Measurements from ENCODE around the gene FXYD6.

FXYD6 gene

DNA sequence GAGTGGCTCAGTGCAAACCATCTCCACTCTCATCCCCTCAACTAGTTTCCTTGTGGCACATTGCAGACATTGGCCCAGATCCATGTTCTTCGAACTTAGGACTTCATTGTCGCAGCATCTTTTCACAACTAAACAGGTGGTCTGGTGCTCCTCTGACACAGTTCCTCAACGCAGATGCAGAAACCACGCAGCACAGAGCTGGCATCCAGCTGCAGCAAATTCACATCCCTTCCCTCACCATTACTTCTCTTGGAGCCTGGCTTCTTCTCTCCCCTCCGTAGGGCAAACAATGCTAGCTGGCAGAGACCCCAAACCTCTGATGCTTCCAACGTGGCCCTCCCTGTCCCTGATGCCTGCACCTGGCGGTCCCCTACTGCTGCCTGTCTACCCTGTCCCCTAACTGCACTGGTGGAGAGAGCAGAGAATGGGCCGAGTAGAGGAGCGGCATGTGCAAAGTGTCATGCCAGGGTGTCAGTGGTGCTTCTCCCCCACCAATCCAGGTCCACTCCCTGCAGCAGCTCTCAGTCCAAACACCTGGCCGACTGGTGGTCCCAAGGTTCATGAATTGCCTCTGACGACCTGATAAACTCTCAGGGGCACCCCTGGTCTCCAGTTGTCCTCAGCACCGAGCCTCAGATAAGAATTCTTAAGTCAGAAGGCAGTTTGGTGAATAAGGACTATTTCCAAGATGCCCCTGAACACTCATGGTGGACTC lies 34.6 kb upstream of the FXYD6 start:
- no peak for DNase-seq (ENCODE audit: low read depth in 2 of 3, low spot score in 1 of 3)

DNA sequence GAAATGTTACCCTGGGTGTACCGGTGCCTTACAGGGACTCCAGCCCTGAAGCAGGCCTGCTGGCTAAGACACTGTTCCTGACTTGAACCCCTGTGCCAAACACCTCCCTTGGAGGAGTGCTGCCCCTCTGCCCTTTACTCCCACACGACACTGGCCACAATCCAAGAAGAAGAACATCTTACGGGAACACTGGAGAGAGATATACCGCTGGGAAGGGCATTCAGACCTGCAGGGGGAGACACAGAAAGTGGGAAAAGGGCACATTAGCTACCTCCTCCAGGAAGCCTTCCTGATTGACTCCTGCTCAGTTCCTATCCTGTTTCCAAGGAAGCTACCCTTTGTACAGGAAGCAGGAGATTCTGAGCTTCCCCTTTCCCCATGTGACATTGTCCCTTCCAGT lies 34.1 kb upstream of the FXYD6 start:
- no peak for DNase-seq (ENCODE audit: low read depth in 2 of 3, low spot score in 1 of 3)

DNA sequence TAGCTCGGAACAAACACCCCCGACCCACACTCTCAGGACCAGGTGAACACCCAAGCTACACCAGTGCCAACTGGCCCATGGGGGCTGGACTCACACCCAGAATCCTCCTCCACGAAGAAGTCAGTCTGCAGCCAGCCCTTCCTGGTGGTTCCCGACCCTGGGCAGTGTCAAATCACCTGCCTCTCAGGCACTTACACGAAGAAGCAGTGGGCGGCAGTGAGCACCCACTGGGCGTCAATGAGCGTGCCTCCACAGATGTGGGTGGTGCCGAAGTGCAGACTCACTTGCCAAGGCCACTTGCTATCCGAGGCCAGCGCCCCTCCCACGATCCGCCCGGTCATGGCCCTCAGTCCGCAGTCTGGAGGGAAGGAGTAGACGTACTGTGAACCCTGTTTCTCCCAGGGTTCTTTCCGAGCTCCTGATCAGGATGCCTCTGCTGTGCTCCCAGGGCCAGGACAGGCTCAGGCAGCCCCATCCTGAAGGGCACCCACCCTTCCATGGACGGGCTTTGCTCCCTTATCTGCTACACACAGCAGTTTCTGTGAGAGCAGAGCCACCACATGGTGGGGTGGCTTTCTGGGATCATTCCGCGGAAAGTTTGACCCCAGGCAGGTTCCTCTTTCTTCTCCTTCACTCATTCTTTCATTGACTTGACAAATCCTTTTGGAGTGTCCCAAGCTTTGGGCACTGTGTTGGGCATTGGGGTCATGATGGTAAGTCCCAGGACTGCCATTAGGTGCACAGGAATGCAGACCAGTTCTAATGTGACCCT lies 33.3 kb upstream of the FXYD6 start:
- DNase-seq (ENCODE audit: low read depth in 2 of 3, low spot score in 1 of 3) = no peak

DNA sequence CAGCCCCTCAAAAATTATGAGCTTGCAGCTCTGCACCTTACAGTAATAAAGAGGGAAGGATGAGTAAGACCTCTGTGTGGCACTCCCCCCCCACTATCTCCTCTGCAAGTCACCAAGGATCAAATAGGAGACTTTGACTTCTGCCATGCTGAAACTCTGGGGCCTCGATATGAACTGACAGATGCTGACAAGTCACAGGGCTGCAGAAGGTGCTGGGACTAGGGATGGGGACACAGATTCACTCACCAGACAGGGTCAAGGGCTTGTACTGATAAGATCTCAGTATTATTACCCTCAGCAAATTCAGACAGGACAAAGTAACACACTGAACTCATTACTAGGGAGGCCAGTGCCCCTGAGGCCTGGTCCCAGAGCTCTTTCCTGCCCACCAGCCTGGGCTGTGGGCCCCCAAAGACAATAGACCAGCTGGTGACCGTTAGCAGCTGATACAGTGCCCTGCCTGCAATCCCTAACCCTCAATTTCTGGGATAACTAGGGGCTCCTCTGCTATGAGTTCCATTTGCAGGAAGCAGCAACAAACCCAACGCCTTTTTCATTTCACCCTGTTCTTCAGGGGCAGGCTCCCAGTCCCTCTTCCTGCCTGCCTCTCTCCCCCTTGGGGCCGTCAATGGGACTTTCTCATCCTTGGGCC lies 32.6 kb upstream of the FXYD6 start:
- no peak for DNase-seq (ENCODE audit: low read depth in 2 of 3, low spot score in 1 of 3)

DNA sequence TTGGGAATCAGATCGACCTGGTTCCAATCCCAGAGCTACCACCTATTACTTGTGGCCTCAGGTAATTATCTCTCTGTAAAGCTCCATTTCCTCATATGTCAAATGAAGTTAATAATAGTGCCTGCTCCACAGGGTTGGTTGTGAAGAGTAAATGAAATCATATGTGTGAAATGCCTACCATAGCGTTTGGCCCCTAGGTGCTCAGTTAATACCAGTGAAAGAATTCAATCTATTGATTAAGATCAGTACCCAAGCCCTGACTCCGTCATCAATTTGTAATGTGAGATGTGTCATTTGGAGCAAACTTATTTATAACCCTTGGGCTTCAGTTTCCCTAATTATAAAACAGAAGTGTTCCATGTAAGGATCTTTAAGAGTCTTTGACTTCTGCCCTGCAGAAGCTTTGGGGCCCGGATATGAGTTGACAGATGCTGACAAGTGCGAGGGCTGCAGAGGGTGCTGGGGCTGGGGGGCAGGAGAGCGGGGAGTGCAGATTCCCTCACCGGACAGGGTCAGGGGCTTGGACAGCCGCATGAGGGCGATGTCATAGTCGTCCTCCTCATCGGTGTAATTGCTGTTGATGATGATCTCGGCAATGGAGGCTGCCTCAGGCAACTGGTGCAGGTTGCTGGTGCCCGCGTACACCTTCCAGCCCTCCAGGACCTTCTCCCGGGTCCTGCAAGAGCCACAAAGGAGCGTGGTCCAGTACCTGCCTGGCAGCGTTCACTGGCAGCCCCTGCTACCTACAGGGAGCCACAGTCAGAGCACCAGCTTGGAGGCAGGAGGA lies 31.8 kb upstream of the FXYD6 start:
- no peak for DNase-seq (ENCODE audit: low read depth in 2 of 3, low spot score in 1 of 3)

DNA sequence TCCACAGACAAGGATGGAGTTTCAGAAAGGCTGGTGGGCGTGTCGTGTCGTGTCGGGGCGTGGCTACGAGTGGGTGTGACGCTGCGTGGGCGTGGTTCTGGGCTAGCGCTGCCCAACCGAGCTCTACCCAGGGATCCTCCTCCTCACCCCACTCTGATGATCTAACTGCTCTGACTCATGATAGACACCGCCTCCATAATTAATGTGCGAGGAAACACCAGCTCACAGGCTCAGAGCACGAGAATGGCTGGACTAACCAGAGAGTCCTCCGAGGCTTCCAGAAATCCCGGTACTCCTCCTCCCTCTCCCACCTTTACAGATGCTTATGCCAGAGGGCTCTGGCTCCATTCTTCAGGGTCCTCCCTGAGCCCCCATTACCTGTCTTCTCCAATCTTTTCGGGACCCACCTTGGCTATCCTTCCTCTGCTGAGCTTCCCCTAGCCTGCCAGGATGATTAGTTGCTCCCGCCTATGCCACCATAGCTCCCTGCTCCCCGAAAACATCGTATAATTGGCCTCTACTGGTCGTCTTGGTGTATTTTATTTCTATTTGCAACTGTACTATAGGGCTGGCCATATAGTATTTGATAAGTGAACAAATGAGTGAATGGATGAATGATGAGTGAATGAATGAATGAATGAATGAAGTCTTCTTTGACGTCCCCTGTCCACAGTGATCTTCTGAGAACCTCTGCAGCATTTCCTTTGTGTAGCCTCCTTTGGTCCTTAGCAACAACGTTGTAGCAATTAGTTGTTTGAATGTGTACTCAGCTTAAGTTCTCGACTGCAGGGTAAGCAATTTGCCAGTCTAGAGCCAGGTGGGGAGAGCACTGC lies 31.0 kb upstream of the FXYD6 start:
- peak; percentile 32 to 74 (median 71) for DNase-seq (ENCODE audit: low read depth in 2 of 3, low spot score in 1 of 3)

DNA sequence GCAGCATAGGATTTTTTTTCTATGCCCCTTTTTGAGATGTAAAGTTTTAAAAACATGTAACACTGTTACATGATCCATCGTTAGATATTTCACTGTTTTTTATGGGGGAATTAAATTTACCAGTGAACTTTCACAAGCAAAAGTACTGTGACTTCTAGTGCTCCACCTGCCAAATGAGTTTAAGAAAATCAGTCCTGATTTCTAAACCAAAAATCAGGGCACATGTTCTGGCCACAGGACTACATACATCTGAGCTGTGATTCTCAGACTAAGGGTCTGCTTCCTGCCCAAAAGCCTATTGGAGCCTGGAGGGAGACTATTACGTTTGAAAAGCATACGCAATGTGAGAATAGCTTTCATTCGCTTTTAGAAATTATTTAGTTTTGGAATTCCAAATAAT lies 30.3 kb upstream of the FXYD6 start:
- DNase-seq (ENCODE audit: low read depth in 2 of 3, low spot score in 1 of 3) = no peak

DNA sequence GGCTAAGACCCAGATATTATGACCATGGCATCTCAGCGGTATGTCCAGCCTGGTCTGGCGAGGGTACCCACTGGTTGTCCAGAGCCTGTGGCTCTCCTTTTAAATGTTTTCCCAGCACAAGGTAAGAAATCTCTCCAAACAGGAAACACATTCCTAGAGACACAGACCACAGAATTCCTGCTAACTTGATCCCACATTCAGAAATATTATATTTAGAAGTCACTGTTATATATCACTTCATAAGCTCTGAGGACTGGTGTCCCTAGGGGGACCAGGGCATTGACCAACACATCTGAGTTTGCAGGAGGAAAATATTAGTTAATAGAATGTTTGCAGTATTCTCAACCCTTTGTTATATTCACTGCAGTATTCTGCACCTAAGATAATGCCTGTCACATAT lies 29.7 kb upstream of the FXYD6 start:
- no peak for DNase-seq (ENCODE audit: low read depth in 2 of 3, low spot score in 1 of 3)

DNA sequence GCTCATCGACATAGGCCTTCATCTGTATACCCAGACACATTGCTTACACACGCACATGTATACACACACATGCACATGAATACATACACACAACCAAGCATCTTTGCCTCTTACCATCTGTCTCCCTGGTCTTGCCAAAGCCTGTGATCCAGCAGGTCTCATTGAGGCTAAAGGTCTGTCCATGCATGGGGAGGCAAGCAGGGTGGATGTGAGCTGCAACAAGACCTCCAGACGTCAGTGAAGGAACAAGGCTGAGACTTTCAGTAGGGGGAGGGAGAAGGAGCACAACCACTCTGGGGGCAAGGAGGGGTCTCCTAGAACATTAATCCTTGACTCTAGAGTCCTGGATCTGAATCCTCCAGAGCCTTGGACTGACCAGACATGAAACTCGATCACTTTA lies 29.1 kb upstream of the FXYD6 start:
- DNase-seq (ENCODE audit: low read depth in 2 of 3, low spot score in 1 of 3) = no peak

DNA sequence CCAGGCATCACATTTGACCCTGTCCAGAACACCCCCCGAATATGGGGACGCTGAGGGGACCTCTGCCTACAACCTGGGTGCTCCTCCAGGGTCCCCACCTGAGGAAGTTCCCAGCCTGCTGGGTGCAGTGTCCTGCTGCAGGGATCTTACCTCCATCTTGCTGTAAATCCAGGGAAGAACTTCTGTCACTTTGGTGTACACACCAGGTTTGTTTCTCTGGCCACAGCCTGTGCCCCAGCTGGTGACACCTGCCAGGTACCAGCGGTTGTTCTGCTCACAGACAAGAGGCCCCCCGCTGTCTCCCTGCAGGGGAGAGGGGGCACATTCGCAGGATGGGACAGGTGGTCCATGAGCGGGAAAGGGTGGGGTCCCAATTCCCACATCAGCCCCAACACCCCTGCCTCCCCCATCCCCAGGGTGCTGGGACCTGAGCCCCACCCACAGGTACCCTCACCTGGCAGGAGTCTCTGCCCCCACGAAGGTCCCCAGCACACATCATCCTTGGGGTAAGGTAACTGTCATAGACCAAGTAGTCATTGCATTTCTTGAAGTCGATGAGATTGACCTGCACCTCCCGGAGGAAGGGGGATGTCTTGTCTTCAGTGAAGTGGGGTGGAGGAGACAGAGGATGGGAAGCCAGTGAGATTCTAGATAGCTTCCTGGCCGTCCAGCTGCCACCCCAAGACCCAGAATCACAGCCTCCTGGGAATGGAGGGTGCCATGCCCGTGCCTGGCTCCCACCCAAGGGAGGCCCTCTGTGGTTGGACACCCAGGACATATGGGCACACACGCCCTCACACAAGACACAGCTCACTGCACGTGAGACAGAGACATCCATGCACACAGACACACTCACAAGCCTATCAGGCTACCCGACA lies 27.3 kb upstream of the FXYD6 start:
- DNase-seq (ENCODE audit: low read depth in 2 of 3, low spot score in 1 of 3) = no peak

DNA sequence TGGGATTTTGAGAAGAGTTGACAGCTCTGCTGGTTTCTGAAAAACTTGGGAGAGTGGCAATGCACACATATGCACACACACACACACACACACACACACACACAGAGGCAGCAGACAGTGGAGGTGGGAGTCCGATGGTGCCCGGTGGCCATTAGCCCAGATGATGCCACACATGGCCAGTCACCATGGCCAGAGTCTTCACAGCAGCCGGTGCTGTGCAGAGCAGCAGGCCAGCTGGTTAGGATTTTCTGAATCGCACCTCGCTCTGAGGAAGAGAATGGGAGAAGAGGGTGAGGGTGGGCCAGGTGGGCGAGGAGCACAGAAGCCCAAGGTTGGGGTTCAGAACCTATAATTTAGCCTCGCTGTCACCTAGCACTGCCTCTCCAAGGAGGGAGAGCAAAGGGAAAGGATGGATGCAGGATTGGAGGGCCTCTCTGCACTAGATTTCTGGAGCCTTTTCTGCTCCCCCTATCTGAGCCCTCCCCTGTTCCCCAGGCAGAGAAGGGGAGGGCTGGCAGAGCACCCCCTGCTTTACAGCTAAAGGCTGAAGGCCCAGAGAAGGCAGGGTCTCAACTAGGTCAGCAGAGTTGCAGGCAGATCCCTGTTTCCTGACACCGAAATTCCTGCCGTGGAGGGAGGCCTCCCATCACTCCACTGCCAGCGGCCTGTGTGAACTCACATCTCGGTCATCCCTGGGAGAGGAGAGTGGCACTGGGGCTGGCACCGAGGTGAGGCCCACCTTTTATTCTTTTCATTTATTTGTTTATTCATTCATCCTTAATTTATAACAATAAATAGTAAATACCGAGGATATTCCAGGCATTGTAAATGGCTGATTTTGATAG lies 25.8 kb upstream of the FXYD6 start:
- no peak for DNase-seq (ENCODE audit: low read depth in 2 of 3, low spot score in 1 of 3)

DNA sequence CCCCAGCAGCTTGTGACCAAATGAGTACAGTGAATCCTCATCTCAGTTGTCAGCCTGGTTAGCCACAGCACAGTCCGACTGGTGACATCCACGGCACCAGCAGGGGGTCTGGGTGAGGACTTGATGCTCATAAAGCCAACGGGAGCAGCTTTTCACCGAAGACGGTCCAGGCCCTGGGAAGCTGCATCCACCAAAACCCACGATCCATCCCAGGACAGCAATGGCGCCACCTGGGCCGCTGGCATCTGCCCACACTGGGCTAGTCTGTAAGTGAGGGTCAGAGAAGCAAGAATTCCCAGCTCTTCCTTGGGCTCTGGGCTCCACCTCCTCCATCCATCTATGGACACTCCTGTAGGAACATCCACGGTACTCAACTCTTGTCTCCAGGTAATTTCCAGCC lies 25.1 kb upstream of the FXYD6 start:
- no peak for DNase-seq (ENCODE audit: low read depth in 2 of 3, low spot score in 1 of 3)

DNA sequence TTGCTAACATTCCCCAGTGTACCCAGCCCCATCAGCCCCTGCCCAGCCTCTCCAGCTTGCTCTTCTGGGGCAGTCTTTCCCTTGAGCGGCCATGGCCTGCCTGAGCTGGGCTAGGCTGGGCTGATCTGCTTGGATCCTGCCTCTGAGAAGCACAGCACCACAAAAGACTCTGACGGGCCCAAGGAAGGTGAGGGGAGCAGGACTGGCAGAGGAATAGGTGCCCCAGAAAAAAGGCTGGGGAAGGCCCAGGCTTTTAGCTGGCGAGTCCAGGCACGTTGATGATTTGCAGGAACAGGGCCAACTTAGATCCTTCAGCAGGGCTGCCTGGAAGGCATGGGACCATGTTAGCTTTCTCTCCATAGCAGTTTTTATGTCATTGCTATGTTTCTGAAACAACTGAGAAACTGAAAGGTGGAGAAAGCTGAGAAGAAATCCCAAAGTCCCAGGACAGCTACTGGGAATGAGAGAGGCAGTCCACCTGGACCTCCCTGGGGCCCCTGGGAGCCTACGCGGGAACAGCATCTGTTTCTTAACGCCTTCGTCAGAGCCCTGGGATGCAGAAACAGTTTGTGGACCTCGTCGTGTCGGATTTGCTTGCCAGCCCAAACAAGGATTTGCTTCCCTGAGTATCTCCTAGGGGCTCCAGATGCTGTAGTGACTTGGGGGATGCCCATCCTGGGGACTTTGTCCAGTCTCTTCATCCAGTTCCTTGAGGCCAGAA lies 24.4 kb upstream of the FXYD6 start:
- DNase-seq (ENCODE audit: low read depth in 2 of 3, low spot score in 1 of 3) = no peak

DNA sequence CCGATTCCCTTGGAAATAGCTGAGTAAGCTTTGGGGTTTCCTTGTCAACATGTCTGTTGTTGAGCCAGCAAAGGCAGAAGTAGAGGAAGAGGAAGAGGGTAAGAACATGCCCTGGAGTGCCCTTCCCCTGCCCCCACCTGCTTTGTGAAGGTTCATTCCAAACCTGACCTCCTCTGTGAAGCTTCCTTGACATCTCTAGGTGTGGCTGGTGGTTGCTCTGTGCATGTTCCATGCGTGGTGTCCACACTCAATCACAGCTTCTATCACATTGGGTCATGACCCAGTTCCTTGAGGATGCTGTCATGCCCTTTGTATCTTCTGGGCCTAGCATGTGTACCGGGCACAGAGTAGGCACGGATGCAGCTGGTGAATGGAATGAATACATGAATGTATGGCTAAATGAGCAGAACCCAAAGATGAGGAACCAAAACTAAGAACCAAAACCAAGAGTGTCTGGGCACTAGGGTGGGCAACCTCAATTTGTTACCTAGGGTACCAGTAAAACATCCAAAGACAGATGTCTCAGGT lies 23.7 kb upstream of the FXYD6 start:
- no peak for DNase-seq (ENCODE audit: low read depth in 2 of 3, low spot score in 1 of 3)

DNA sequence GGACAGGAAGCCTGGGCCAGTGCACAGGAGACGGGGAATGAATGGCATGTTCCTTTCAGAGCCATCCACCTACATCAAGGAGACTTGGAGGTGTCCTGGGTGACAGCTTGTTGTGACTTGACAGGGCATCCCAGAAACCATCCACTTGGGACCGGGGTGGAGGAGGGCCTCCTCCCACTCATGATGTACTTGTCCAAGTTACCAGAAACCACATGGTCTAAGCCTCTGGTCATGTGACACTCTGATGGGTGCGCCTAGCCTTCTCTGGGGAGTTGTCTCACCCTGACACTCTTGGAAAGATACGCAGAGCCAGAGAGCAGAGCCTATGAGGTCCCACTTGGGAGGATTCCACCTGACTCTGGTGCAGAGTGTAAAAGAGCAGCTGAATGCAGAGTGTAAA lies 21.6 kb upstream of the FXYD6 start:
- DNase-seq (ENCODE audit: low read depth in 2 of 3, low spot score in 1 of 3) = no peak

DNA sequence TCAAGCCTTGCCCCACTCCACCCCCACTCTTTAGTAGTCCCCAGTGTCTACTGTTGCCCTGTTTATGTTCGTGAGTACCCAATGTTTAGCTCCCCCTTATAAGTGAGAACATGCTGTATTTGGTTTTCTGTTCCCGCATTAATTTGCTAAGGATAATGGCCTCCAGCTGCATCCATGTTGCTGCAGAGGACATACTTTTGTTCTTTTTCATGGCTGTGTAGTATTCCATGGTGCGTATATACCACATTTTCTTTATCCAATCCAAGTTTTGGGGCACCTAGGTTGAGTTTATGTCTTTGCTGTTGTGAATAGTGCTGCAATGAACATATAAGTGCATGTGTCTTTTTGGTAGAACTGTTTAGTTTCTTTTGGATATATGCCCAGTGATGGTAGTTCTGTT lies 16.2 kb upstream of the FXYD6 start:
- DNase-seq (ENCODE audit: low read depth in 2 of 3, low spot score in 1 of 3) = no peak

DNA sequence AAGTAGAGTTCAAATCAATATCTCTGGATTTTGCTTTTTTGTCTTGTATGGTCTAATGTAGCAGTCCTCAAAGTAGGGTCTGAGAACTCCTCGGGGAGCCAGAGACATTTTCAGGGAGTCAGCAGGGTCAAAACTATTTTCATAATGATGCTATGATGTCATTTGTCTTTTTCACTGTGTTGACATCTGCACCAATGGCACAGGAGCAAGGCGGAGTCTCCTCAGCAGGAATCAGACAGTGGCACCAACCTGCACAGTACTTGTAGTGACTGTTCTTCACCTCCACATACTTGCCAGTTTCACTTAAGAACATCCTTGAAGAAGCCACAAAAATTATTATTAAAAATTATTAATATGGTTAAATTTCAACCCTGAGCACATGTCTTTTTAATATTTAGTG lies 14.9 kb upstream of the FXYD6 start:
- no peak for DNase-seq (ENCODE audit: low read depth in 2 of 3, low spot score in 1 of 3)

DNA sequence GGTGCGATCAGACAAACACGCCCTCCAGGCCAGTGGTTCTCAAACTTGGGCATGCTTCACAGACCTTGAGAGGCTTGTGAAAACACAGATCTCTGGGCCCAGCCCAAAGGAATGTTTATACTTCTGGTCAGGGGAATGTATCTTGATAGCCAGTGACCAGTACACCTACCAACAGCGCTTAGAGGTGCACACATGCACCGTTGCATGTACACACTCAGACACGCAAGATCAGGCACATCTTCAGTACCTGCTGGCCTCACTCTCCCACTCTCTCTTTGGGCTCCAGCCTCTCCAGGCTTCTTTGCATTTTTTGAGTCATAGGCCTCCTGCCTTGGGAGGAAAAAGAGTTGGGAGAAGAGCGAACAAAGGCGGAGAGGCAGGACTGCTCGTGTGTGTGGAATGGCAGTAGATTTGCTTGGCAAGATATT lies 11.7 kb upstream of the FXYD6 start:
- no peak for DNase-seq (ENCODE audit: low read depth in 2 of 3, low spot score in 1 of 3)

Measured in stimulated activated CD4-positive, alpha-beta T cell treated with anti-CD3 and anti-CD28 coated beads, Interleukin-12 subunit alpha, Interleukin-12 subunit beta, amount 100 ng/mL, for 48 hours (primary cell).